GM12892 (cell line): ENCODE results near the gene TRIM59.

Experiments used
- POLR2A ChIP-seq: IDR thresholded peaks from 2 replicates; pipeline ENCODE4 v1.6.1; 2011; ENCODE audit warnings: low read depth, low read length, control low read depth
- POLR2AphosphoS5 ChIP-seq: IDR thresholded peaks from 2 replicates; pipeline ENCODE4 v1.6.1; 2011; ENCODE audit warnings: low read depth, low read length, control low read depth
- TAF1 ChIP-seq: IDR thresholded peaks from 2 replicates; pipeline ENCODE4 v1.6.1; 2011; ENCODE audit warnings: low read depth, mild to moderate bottlenecking, control low read depth, low read length, borderline replicate concordance

DNA sequence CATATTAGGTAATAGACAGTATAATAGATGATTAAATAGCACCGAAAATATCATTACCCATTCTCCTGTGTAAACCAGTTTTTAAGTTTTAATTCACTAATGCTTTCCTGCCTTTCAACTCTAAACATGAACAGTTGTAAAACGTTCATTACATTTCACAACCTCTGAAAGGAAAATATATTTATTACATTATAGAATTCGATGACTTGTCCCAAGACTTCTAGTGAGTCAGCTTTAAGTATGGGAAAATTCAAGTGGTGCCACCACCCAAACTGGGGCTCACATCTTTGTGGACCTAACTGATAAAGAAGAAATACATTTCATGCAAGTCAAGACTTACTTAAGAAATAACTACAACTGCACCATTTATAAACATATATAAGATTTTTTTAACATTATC lies 2.0 kb downstream of the TRIM59 start:
- TF ChIP-seq POLR2A, result no peak
- TF ChIP-seq POLR2AphosphoS5, result no peak
- no peak for TF ChIP-seq TAF1
